GM23248 (cell line): ENCODE measurements around the gene C20orf202. TPM values are rescaled to one million over a fixed set of nuclear protein-coding genes. Genes with fewer than 3 reads are reported as not detected.

Source experiments
- DNase-seq: peaks from one replicate; pipeline ENCODE4 v3.0.0-alpha.2; 2015
- H2AFZ ChIP-seq: fragments of 200-600 bp; sonication (generic); 2 replicates; pipeline ENCODE4 v1.6.1; 2016; ENCODE audit warnings: antibody characterized with exemption
- H3F3A ChIP-seq: fragments of 200-600 bp; sonication (generic); 2 replicates; pipeline ENCODE4 v1.6.1; 2016; ENCODE audit warnings: mild to moderate bottlenecking, antibody characterized with exemption, mixed run types; ENCODE audit not compliant: insufficient read depth
- H3K27ac ChIP-seq: fragments of 200-600 bp; sonication (generic); 2 replicates; pipeline ENCODE4 v1.5.1; 2016; ENCODE audit warnings: mild to moderate bottlenecking
- H3K27me3 ChIP-seq: fragments of 200-600 bp; sonication (generic); replicated peaks from 2 replicates; pipeline ENCODE4 v1.6.1; 2016; ENCODE audit warnings: mild to moderate bottlenecking; ENCODE audit not compliant: insufficient read depth
- H3K36me3 ChIP-seq: fragments of 200-600 bp; sonication (generic); 2 replicates; pipeline ENCODE4 v1.6.1; 2016; ENCODE audit warnings: low read depth, mild to moderate bottlenecking
- H3K4me1 ChIP-seq: fragments of 200-600 bp; sonication (generic); 2 replicates; pipeline ENCODE4 v1.6.1; 2016; ENCODE audit warnings: mild to moderate bottlenecking; ENCODE audit not compliant: insufficient read depth
- H3K4me2 ChIP-seq: fragments of 200-600 bp; sonication (generic); one replicate; pipeline ENCODE4 v1.6.1; 2016; ENCODE audit warnings: mild to moderate bottlenecking; ENCODE audit not compliant: unreplicated experiment
- H3K4me3 ChIP-seq: fragments of 200-600 bp; sonication (generic); 2 replicates; pipeline ENCODE4 v1.5.1; 2016; ENCODE audit warnings: mild to moderate bottlenecking
- H3K79me2 ChIP-seq: fragments of 200-600 bp; sonication (generic); 2 replicates; pipeline ENCODE4 v1.6.1; 2016; ENCODE audit warnings: mild to moderate bottlenecking; ENCODE audit not compliant: insufficient read depth
- H3K9ac ChIP-seq: fragments of 200-600 bp; sonication (generic); 2 replicates; pipeline ENCODE4 v1.6.1; 2016; ENCODE audit warnings: mild to moderate bottlenecking
- H3K9me2 ChIP-seq: fragments of 200-600 bp; sonication (generic); 2 replicates; pipeline ENCODE4 v1.6.1; 2016; ENCODE audit warnings: mixed run types, mild to moderate bottlenecking, moderate library complexity; ENCODE audit not compliant: insufficient read depth
- H3K9me3 ChIP-seq: fragments of 200-600 bp; sonication (generic); one replicate; pipeline ENCODE4 v1.6.1; 2017; ENCODE audit warnings: low read depth
- H4K20me1 ChIP-seq: fragments of 200-600 bp; sonication (generic); 2 replicates; pipeline ENCODE4 v1.6.0; 2016; ENCODE audit not compliant: insufficient read depth
- EZH2 ChIP-seq: fragments of 200-600 bp; sonication (generic); IDR thresholded peaks from 2 replicates; pipeline ENCODE4 v1.6.1; 2018; ENCODE audit warnings: antibody characterized with exemption, mild to moderate bottlenecking; ENCODE audit not compliant: insufficient read depth, poor library complexity, severe bottlenecking
- EZH2phosphoT487 ChIP-seq: fragments of 200-600 bp; sonication (generic); IDR thresholded peaks from 2 replicates; pipeline ENCODE4 v1.6.1; 2018; ENCODE audit warnings: antibody characterized with exemption, moderate library complexity, mild to moderate bottlenecking, low read depth; ENCODE audit not compliant: insufficient read depth
- WGBS, 2 experiments: methylation state at CpG; one replicate each; pipeline ENCODE4 v1.1.6; 2015 to 2017; ENCODE audit warnings: low lambda C conversion rate in 2 of 2, low coverage in 1 of 2; ENCODE audit errors: missing lambda C conversion rate in 2 of 2; 5-methylcytosine and 5-hydroxymethylcytosine counted together
- in situ Hi-C: fragments of 300-500 bp; cut with MboI; formaldehyde crosslinking; loops from 2 replicates; pipeline ENCODE4 v1.15.0; 2020
- polyA plus RNA-seq: library from polyadenylated mRNA; unstranded; fragments of >200 nt; fragmentation: Nextera tagmentation; extraction: Ambion mirVana; gene quantifications from 2 replicates; pipeline ENCODE4 v1.2.1, GENCODE V29; 2016
- total RNA-seq: library from RNA; depleted of rRNA; stranded (reverse); fragments of >200 nt; shearing (Covaris generic); gene quantifications from 2 replicates; pipeline ENCODE4 v1.2.3, GENCODE V29; 2014

C20orf202 gene
- total and polyA plus RNA-seq, 2 experiments from 2014 or later = not detected

DNA sequence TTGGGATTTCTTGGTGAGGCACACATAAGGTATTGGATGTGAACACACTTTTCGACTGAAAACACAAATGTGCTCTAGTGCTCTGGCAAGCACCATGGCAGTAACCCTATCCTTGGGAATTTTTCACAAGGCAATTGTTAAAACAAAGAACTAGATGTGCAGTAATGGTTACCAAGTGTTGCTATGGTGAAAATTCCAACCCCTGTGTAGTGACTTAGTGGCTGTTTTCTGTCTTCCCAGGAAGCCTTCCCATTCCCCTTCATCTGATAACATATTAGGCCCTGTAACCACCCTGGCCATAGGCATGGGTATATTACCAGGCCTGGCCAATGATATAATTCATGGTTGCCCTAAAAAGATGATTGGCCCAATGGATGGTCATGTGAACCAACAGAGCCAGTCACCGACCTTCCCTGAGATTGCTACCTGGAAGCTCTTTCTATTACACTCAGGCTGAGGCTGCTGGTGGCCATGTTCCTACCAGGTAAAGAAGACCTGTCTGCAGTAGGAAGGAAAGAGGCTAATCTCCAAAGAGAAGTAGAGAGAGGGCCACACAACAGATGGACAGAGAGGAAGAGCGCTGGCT is 4.1 kb downstream of the C20orf202 start:
- no peak overlapping the region for H3K4me3 ChIP-seq
- H3K9ac ChIP-seq = no peak overlapping the region
- TF ChIP-seq EZH2 (no peak), EZH2phosphoT487 (no peak)
- H3K79me2 ChIP-seq = no peaks in the 10 kb centered on the region
- no peak overlapping the region for H2AFZ ChIP-seq
- in situ Hi-C loops = loop anchor here (25.0 kb wide), 1 partner anchor 395 kb away; no protein-coding TSS in a partner anchor
- no peaks in the 10 kb centered on the region for H4K20me1 ChIP-seq
- H3K27me3 ChIP-seq = peaks cover 32% of the 10 kb centered on the region
- DNase-seq = no peak
- WGBS, 2 experiments = 86 to 92% methylated on average over 3 of the region's 3 CpGs
- no peak overlapping the region for H3K4me2 ChIP-seq
- H3K36me3 ChIP-seq = no peaks in the 10 kb centered on the region
- H3K27ac ChIP-seq = no peak overlapping the region
- H3K9me3 ChIP-seq = no peaks in the 10 kb centered on the region
- H3K4me1 ChIP-seq = no peaks in the 10 kb centered on the region
- H3K9me2 ChIP-seq = no peaks in the 10 kb centered on the region
- no peaks in the 10 kb centered on the region for H3F3A ChIP-seq

DNA sequence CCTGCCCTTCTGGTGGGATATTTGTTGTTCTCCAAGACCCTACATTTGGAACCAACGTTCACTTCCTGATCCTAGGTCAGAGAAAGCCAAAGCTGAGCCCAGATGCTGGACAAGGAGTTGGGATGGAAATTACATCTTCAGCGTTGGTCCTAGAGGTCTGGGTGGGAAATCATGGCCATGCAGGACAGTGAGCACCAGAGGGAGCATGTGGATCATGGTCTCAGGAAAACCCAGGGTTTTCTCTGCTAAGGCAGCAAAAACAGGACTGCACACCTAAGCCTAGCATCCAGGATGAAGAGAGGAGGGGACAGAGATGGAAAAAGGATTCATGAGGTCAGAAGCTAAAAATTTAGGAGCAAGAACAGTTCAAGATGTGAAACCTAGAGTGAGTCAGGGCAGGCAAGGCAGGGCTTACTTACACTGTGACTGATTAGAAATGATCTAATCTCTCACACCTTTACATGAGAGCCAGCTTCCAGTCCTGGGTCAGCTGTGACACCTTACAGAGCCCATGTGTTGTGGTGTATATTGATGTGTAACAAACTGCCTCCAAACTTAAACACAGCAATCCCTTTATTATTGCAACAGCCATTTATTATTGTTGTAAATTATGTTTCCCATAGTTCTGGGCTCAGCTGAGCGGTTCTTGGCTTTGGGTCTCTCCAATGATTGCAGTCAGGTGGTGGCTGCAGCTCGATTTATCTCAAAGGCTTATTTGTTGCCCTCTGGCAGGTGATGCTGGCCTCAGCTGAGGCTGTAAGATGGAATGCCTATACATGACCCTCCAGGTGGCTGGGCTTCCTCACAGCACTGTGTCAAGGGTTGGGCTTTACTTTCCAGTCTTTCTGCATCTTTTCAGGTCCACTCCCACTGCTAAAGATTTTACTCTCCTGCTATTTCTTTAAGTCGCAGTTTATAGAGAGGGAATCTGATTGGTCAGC is 6.5 kb downstream of the C20orf202 start:
- Histone ChIP-seq H3K79me2 (no peaks in the 10 kb centered on the region), H3K36me3 (no peaks in the 10 kb centered on the region), H3F3A (no peaks in the 10 kb centered on the region), H3K9ac (no peak overlapping the region), H3K4me1 (no peaks in the 10 kb centered on the region), H2AFZ (no peak overlapping the region), H4K20me1 (no peaks in the 10 kb centered on the region), H3K27ac (no peak overlapping the region), H3K4me2 (no peak overlapping the region), H3K9me3 (no peaks in the 10 kb centered on the region), H3K4me3 (no peak overlapping the region), H3K9me2 (no peaks in the 10 kb centered on the region), H3K27me3 (peaks cover 26% of the 10 kb centered on the region)
- no peak for TF ChIP-seq EZH2
- TF ChIP-seq EZH2phosphoT487 = no peak
- in situ Hi-C loops = loop anchor here (25.0 kb wide), 1 partner anchor 397 kb away; no protein-coding TSS in a partner anchor
- WGBS, 2 experiments = 30 to 32% methylated on average over 5 of the region's 5 CpGs
- peak; percentile 45 for DNase-seq

DNA sequence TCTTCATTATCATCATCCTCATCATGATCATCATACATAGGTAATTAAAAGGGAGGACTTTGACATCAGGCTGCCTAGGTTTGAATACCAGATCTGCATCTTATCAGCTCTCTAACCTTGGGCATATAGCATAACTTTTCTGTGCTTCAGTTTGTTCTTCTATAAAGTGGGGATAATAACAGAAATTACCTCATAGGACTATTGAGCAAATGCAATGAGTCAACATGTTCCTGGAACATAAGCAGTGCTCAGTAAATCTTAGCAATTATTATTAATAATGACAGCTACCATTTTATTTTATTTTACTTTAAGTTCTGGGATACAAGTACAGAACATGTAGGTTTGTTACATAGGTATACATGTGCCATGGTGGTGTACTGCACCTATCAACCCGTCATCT is 7.2 kb downstream of the C20orf202 start:
- H2AFZ ChIP-seq = no peak overlapping the region
- no peak overlapping the region for H3K4me2 ChIP-seq
- TF ChIP-seq EZH2phosphoT487 = no peak
- no peak for TF ChIP-seq EZH2
- peak; percentile 36 for DNase-seq
- no peaks in the 10 kb centered on the region for H4K20me1 ChIP-seq
- no peaks in the 10 kb centered on the region for H3K36me3 ChIP-seq
- H3K9me3 ChIP-seq = no peaks in the 10 kb centered on the region
- no peaks in the 10 kb centered on the region for H3K79me2 ChIP-seq
- H3K9ac ChIP-seq = no peak overlapping the region
- H3K27ac ChIP-seq = no peak overlapping the region
- in situ Hi-C loops = loop anchor here (25.0 kb wide), 1 partner anchor 398 kb away; no protein-coding TSS in a partner anchor
- peaks cover 26% of the 10 kb centered on the region for H3K27me3 ChIP-seq
- no peaks in the 10 kb centered on the region for H3K9me2 ChIP-seq
- H3K4me1 ChIP-seq = no peaks in the 10 kb centered on the region
- H3K4me3 ChIP-seq = no peak overlapping the region
- no peaks in the 10 kb centered on the region for H3F3A ChIP-seq
- WGBS, 2 experiments = 86 to 93% methylated on average over 1 of the region's 1 CpG

DNA sequence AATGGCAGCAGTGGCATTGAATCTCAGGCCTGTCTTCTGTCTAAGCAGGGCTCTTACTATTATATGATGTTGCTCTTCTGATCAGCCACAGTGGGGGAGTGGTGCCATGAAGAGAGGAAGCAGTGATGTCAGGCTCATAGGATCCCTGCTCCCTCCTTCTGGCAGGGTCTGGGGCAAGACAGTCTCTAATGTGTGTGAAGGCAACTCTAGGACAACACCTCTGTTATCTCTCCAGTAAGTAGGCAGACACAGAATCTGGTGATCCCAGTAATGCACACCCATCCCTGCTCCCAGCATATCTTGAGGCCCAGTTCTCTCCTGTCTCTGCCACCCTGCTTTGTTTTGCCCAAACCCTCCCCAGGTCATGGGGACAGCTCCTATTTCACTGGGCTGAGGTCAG is 8.8 kb downstream of the C20orf202 start:
- no peak for TF ChIP-seq EZH2
- TF ChIP-seq EZH2phosphoT487 = no peak
- Histone ChIP-seq H3K9me2 (no peaks in the 10 kb centered on the region), H2AFZ (no peak overlapping the region), H3K79me2 (no peaks in the 10 kb centered on the region), H3K9ac (no peak overlapping the region), H3K9me3 (no peaks in the 10 kb centered on the region), H3K36me3 (no peaks in the 10 kb centered on the region), H3K4me2 (no peak overlapping the region), H3K4me1 (no peaks in the 10 kb centered on the region), H4K20me1 (no peaks in the 10 kb centered on the region), H3F3A (no peaks in the 10 kb centered on the region), H3K27ac (no peak overlapping the region), H3K27me3 (peaks cover 25% of the 10 kb centered on the region), H3K4me3 (no peak overlapping the region)
- in situ Hi-C loops = loop anchor here (25.0 kb wide), 1 partner anchor 400 kb away; no protein-coding TSS in a partner anchor
- no peak for DNase-seq
